Psoas muscle (tissue), 8 donors: ENCODE measurements around the gene ADIG. TPM values are rescaled to one million over a fixed set of nuclear protein-coding genes. Genes with fewer than 3 reads are reported as not detected.

ENCODE experiments used
- ATAC-seq, 4 donors: fragments of 200-7000 bp; cut with Tn5 transposase; one replicate each; pipeline ENCODE4 v1.9.1; 2020; ENCODE audit warnings: moderate library complexity in 3 of 4, mild to moderate bottlenecking in 2 of 4
- DNase-seq, 2 donors: peaks; one replicate each; pipeline ENCODE4 v3.0.0-alpha.2; 2020
- H3K27ac ChIP-seq: fragments of 200-600 bp; one replicate; pipeline ENCODE4 v1.8.0; 2022
- H3K27me3 ChIP-seq, 3 donors: fragments of 200-600 bp in 1 of 3; one replicate each; pipeline versions ENCODE4 v1.6.1 to v1.8.0; 2013 to 2022; ENCODE audit warnings: low read length in 2 of 3, mild to moderate bottlenecking in 2 of 3, moderate library complexity in 1 of 3; ENCODE audit not compliant: insufficient read depth in 3 of 3
- H3K36me3 ChIP-seq, 2 donors: fragments of 200-600 bp in 1 of 2; one replicate each; pipeline versions ENCODE4 v1.6.1 to v1.8.0; 2013 to 2022; ENCODE audit warnings: low read depth in 1 of 2, mild to moderate bottlenecking in 1 of 2, moderate library complexity in 1 of 2; ENCODE audit not compliant: insufficient read depth in 1 of 2
- H3K4me1 ChIP-seq: fragments of 200-600 bp; one replicate; pipeline ENCODE4 v1.8.0; 2022
- H3K4me3 ChIP-seq: fragments of 200-600 bp; one replicate; pipeline ENCODE4 v1.8.0; 2022; ENCODE audit warnings: mild to moderate bottlenecking
- H3K9me3 ChIP-seq: fragments of 200-600 bp; one replicate; pipeline ENCODE4 v1.8.0; 2022
- CTCF ChIP-seq: fragments of 200-600 bp; IDR thresholded peaks from one replicate; pipeline ENCODE4 v1.8.0; 2022; ENCODE audit warnings: antibody characterized with exemption
- WGBS, 3 donors: extraction: QIAGEN DNeasy Blood & Tissue Kit; methylation state at CpG; one replicate each; pipeline versions ENCODE4 v1.1.6 to v1.1.7; 2013; 5-methylcytosine and 5-hydroxymethylcytosine counted together
- intact Hi-C, 2 donors: fragments of 100-400 bp; cut with DNase I; formaldehyde crosslinking; loops; one replicate each; pipeline versions ENCODE4 v1.11.0 to v1.14.2; 2022
- polyA plus RNA-seq, 3 donors: library from polyadenylated mRNA; stranded (reverse); fragments of 200-250 nt; gene quantifications; one replicate each; pipeline ENCODE4 v1.2.3, GENCODE V29; 2013
- total RNA-seq, 4 donors: library from RNA; stranded (reverse); fragmentation: NEBNext Ultra II Directional in 2 of 4; extraction: Animal tissue kit (Norgen Biotek cat#: 25700) in 2 of 4; gene quantifications; one replicate each; pipeline versions ENCODE4 v1.2.1 to v1.2.4, GENCODE V29; 2021 to 2023
- donor health status: healthy with polysubstance abuse.
- donor health status: DM: no; HTN: no; CAD: no; lungs with moderate emphysema.
- donor health status: Bipolar disorder and iron deficiency.
- donor health status: healthy.
- donor health status: DM: yes; HTN: yes; CAD: no.
- donor health status: DM: no; HTN: no; CAD: no.
- donor health status: DM: no; HTN: no; CAD: no.
- donor health status: DM: yes; HTN: yes; CAD: no.

ADIG gene
- total and polyA plus RNA-seq, 7 donors, result not detected

DNA sequence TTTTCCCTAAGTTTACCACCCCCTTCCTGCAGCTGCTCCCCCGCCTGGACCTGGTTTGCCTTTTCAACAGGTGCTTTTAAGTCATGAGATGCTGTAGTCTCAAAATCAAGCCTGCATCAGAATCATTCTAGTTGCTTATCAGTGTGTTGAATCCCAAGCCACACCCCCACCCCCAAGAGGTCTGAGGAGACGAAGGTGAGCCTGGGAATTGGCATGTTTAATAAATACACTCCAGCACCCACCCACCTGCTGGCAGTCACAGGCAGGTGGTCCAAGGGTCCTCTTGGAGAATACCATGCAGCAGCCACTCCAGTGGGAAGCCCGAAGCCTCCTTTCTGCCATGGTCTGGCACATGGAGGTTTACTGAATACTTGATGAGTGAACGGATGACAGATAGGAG is 1.1 kb upstream of the ADIG start:
- H3K4me1 ChIP-seq, result no peaks in the 10 kb centered on the region
- peaks cover 2 to 24% of the 10 kb centered on the region in 2 donors for H3K36me3 ChIP-seq
- H3K27ac ChIP-seq, result no peak overlapping the region
- H3K9me3 ChIP-seq, result no peaks in the 10 kb centered on the region
- DNase-seq, result no peak
- no peak for ATAC-seq
- 60 to 70% (median 67%) methylated on average over 4 of the region's 4 CpGs for WGBS, 3 donors
- TF ChIP-seq CTCF, result no peak
- peaks cover 0 to 1% (median 0%) of the 10 kb centered on the region in 3 donors for H3K27me3 ChIP-seq
- intact Hi-C loops, result no loop called here
- H3K4me3 ChIP-seq, result no peak overlapping the region

- TF ChIP-seq CTCF, result no peak
- ATAC-seq (no peak), DNase-seq (no peak)
- Histone ChIP-seq H3K4me1 (no peaks in the 10 kb centered on the region), H3K27me3 (peaks cover 0 to 1% (median 0%) of the 10 kb centered on the region in 3 donors), H3K4me3 (no peak overlapping the region), H3K27ac (no peak overlapping the region), H3K36me3 (peaks cover 2 to 4% of the 10 kb centered on the region in 2 donors), H3K9me3 (no peaks in the 10 kb centered on the region)
- 80 to 89% (median 81%) methylated on average over 4 of the region's 4 CpGs for WGBS, 3 donors
- intact Hi-C loops, result no loop called here
These were observed 897 bp downstream of the ADIG start for GRCh38 chr20:38581830-38582358.

DNA sequence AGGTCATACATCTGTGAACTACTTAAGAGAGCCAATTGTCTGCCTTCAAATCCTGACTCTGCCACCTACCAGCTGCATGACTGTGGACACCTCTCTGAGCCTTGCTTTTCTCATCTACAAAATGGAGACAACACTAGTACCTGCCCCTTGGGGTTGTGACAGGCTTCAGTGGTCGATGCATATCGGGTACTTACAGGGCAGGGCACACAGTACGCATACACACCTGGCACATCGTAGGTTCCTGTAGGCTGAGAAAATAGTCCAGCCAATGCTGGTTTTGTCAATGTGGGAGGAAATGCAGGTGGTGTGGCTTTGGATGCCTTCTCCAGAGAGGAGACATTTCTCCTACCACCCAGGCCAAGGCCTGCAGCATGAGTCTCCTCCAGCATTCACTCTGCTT is 2.3 kb downstream of the ADIG start:
- Histone ChIP-seq H3K9me3 (no peaks in the 10 kb centered on the region), H3K36me3 (no peaks in the 10 kb centered on the region), H3K27me3 (peaks cover 0 to 1% (median 0%) of the 10 kb centered on the region in 3 donors), H3K27ac (no peak overlapping the region), H3K4me1 (no peaks in the 10 kb centered on the region), H3K4me3 (no peak overlapping the region)
- no peak for TF ChIP-seq CTCF
- 88 to 97% (median 90%) methylated on average over 4 of the region's 4 CpGs for WGBS, 3 donors
- DNase-seq (no peak), ATAC-seq (no peak)
- intact Hi-C loops, result no loop called here

DNA sequence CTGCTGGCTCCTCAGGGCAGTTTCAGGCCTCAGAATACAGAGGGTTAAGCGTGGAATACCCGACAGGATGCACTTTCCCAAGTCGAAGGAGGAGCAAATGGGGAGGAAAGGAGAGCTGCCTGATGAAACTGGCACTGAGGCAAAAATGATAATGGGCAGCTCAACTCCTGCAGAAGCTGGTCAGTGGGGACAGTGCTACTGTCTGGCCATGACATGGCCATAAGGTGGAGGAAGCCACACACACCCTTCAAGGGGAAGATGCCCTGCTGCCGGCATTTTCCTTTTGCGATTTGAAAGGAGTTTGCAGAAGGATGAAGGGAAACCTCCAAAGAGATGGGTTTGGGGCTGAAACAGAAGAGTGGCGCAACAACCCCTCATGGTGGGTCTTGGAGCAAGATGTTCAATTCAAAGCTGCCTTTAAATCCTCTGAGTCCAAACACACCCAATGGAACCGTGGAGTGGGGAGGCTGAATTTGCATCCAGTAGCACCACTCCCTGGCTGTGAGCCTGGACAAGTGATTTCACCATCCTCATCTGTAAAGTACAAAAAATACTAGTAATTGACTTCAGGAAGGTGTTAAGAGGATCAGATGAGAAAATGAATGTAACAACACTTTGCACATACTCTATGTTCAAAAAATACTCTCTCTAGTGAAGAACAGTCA is 3.2 kb downstream of the ADIG start:
- WGBS, 3 donors, result 45 to 54% (median 47%) methylated on average over 7 of the region's 7 CpGs
- ATAC-seq (no peak), DNase-seq (no peak)
- H3K36me3 ChIP-seq, result no peaks in the 10 kb centered on the region
- H3K27ac ChIP-seq, result no peak overlapping the region
- no peak for TF ChIP-seq CTCF
- no peaks in the 10 kb centered on the region for H3K9me3 ChIP-seq
- H3K4me3 ChIP-seq, result no peak overlapping the region
- intact Hi-C loops, result no loop called here
- H3K27me3 ChIP-seq, result peaks cover 0 to 1% (median 0%) of the 10 kb centered on the region in 3 donors
- no peaks in the 10 kb centered on the region for H3K4me1 ChIP-seq
